ENCODE data around the gene FGF14. TPM values are rescaled to one million over a fixed set of nuclear protein-coding genes. Genes with fewer than 3 reads are reported as not detected.

FGF14 gene
- total and polyA plus RNA-seq, 7 experiments from 2014 or later, result not detected

- Histone ChIP-seq H3K9me3 (ENCODE audit: control insufficient read depth in 2 of 3, low read length in 3 of 3) (no peaks in the 10 kb centered on the region), H3K4me3 (ENCODE audit: low read length) (no peak overlapping the region), H3K4me1 (ENCODE audit: control insufficient read depth in 2 of 2, insufficient read depth in 2 of 2, low read length in 2 of 2) (no peaks in the 10 kb centered on the region), H3K27me3 (ENCODE audit: control insufficient read depth in 2 of 2, insufficient read depth in 2 of 2, low read length in 2 of 2) (no peaks in the 10 kb centered on the region), H3K27ac (ENCODE audit: low read depth, low read length) (no peak overlapping the region), H3K36me3 (ENCODE audit: control insufficient read depth in 2 of 3, insufficient read depth in 3 of 3, low read length in 3 of 3) (no peaks in the 10 kb centered on the region)
- Mint-ChIP-seq H3K36me3 (no peaks in the 10 kb centered on the region), H3K9me3 (peaks cover 0 to 5% (median 0%) of the 10 kb centered on the region in 11 donors), H3K27me3 (peaks cover 0 to 28% (median 3%) of the 10 kb centered on the region in 5 donors), H3K27ac (no peak overlapping the region), H3K4me3 (no peak overlapping the region), H3K4me1 (no peaks in the 10 kb centered on the region)
- ATAC-seq (no peak), DNase-seq (no peak)
- CTCF ChIA-PET, result no interaction called here
- POLR2A ChIA-PET, result no interaction called here
- intact Hi-C loops (cut with micrococcal nuclease), result no loop called here
Measured at GRCh38 chr13:101817898-101818297, 584.0 kb downstream of the FGF14 start.

GRCh38 chr13:101811881-101812280 lies 590.0 kb downstream of the FGF14 start:
- no peaks in the 10 kb centered on the region for H3K36me3 ChIP-seq (ENCODE audit: control insufficient read depth in 2 of 3, insufficient read depth in 3 of 3, low read length in 3 of 3)
- H3K4me3 ChIP-seq (ENCODE audit: low read length), result no peak overlapping the region
- intact Hi-C loops (cut with micrococcal nuclease), result no loop called here
- DNase-seq (no peak), ATAC-seq (no peak)
- H3K4me1 Mint-ChIP-seq, result no peaks in the 10 kb centered on the region
- no peak overlapping the region for H3K4me3 Mint-ChIP-seq
- H3K9me3 Mint-ChIP-seq, result peaks cover 0 to 5% (median 0%) of the 10 kb centered on the region in 11 donors
- no peaks in the 10 kb centered on the region for H3K36me3 Mint-ChIP-seq
- H3K9me3 ChIP-seq (ENCODE audit: control insufficient read depth in 2 of 3, low read length in 3 of 3), result no peaks in the 10 kb centered on the region
- ChIA-PET CTCF (no interaction called here), POLR2A (no interaction called here)
- H3K27ac Mint-ChIP-seq, result no peak overlapping the region
- H3K27me3 ChIP-seq (ENCODE audit: control insufficient read depth in 2 of 2, insufficient read depth in 2 of 2, low read length in 2 of 2), result no peaks in the 10 kb centered on the region
- no peaks in the 10 kb centered on the region for H3K4me1 ChIP-seq (ENCODE audit: control insufficient read depth in 2 of 2, insufficient read depth in 2 of 2, low read length in 2 of 2)
- no peak overlapping the region for H3K27ac ChIP-seq (ENCODE audit: low read depth, low read length)
- peaks cover 0 to 22% (median 7%) of the 10 kb centered on the region in 5 donors for H3K27me3 Mint-ChIP-seq

GRCh38 chr13:101811284-101811839 lies 590.5 kb downstream of the FGF14 start:
- Histone ChIP-seq H3K4me1 (ENCODE audit: control insufficient read depth in 2 of 2, insufficient read depth in 2 of 2, low read length in 2 of 2) (no peaks in the 10 kb centered on the region), H3K9me3 (ENCODE audit: control insufficient read depth in 2 of 3, low read length in 3 of 3) (no peaks in the 10 kb centered on the region), H3K4me3 (ENCODE audit: low read length) (no peak overlapping the region), H3K36me3 (ENCODE audit: control insufficient read depth in 2 of 3, insufficient read depth in 3 of 3, low read length in 3 of 3) (no peaks in the 10 kb centered on the region), H3K27ac (ENCODE audit: low read depth, low read length) (no peak overlapping the region), H3K27me3 (ENCODE audit: control insufficient read depth in 2 of 2, insufficient read depth in 2 of 2, low read length in 2 of 2) (no peaks in the 10 kb centered on the region)
- CTCF ChIA-PET, result no interaction called here
- Mint-ChIP-seq H3K4me3 (no peak overlapping the region), H3K27me3 (peaks cover 0 to 22% (median 7%) of the 10 kb centered on the region in 5 donors), H3K36me3 (no peaks in the 10 kb centered on the region), H3K27ac (no peak overlapping the region), H3K9me3 (peaks cover 0 to 5% (median 0%) of the 10 kb centered on the region in 11 donors), H3K4me1 (no peaks in the 10 kb centered on the region)
- intact Hi-C loops (cut with micrococcal nuclease), result no loop called here
- DNase-seq (no peak), ATAC-seq (no peak)
- POLR2A ChIA-PET, result no interaction called here

DNA sequence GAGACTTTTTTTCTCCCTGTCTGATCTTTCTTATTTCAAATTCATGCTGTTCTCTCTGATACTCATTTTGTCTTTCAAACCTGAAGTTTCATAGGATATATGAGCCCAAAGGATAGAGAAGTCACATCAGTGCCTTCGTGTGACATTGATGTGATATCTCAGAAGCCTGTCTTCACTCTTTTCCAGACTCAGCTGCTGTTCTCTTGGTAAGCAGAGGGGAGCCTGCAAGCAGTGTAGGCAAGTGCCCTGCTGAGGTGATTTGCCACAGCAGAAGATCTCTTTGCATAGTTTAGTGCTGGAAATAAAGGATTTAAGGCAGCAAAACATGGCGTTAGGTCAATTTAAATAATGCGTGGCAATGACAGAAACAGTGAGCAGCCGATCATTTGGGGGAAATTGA lies 602.7 kb downstream of the FGF14 start:
- no peak overlapping the region for H3K4me3 Mint-ChIP-seq
- no peaks in the 10 kb centered on the region for H3K36me3 Mint-ChIP-seq
- no peaks in the 10 kb centered on the region for H3K4me1 Mint-ChIP-seq
- H3K9me3 ChIP-seq (ENCODE audit: control insufficient read depth in 2 of 3, low read length in 3 of 3), result no peaks in the 10 kb centered on the region
- peaks cover 0 to 7% (median 0%) of the 10 kb centered on the region in 11 donors for H3K9me3 Mint-ChIP-seq
- H3K4me1 ChIP-seq (ENCODE audit: control insufficient read depth in 2 of 2, insufficient read depth in 2 of 2, low read length in 2 of 2), result no peaks in the 10 kb centered on the region
- ChIA-PET POLR2A (no interaction called here), CTCF (no interaction called here)
- intact Hi-C loops (cut with micrococcal nuclease), result no loop called here
- DNase-seq (no peak), ATAC-seq (no peak)
- no peaks in the 10 kb centered on the region for H3K27me3 ChIP-seq (ENCODE audit: control insufficient read depth in 2 of 2, insufficient read depth in 2 of 2, low read length in 2 of 2)
- H3K27ac ChIP-seq (ENCODE audit: low read depth, low read length), result no peak overlapping the region
- H3K4me3 ChIP-seq (ENCODE audit: low read length), result no peak overlapping the region
- no peak overlapping the region for H3K27ac Mint-ChIP-seq
- peaks cover 0 to 33% (median 19%) of the 10 kb centered on the region in 5 donors for H3K27me3 Mint-ChIP-seq
- H3K36me3 ChIP-seq (ENCODE audit: control insufficient read depth in 2 of 3, insufficient read depth in 3 of 3, low read length in 3 of 3), result no peaks in the 10 kb centered on the region

DNA sequence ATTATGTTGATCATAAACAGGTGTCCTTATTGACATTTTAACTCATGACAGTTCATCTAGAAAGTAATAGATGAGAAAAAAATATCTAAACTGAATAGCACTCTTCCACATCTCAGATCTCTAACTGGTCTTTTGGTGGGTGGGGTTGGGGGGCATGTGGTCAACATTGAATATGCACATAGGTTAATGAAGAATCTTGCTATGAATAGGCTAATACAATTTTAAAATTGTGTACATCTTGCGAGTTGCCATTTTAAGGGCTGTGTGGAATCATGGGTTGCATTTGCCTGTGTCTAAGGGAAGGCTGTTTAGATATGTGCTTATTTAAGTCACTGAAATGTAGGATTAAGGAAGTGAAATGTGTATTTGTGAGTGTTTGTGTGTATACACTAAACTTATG lies 603.4 kb downstream of the FGF14 start:
- intact Hi-C loops (cut with micrococcal nuclease), result no loop called here
- Histone ChIP-seq H3K27me3 (ENCODE audit: control insufficient read depth in 2 of 2, insufficient read depth in 2 of 2, low read length in 2 of 2) (no peaks in the 10 kb centered on the region), H3K4me1 (ENCODE audit: control insufficient read depth in 2 of 2, insufficient read depth in 2 of 2, low read length in 2 of 2) (no peaks in the 10 kb centered on the region), H3K27ac (ENCODE audit: low read depth, low read length) (no peak overlapping the region), H3K9me3 (ENCODE audit: control insufficient read depth in 2 of 3, low read length in 3 of 3) (no peaks in the 10 kb centered on the region), H3K36me3 (ENCODE audit: control insufficient read depth in 2 of 3, insufficient read depth in 3 of 3, low read length in 3 of 3) (no peaks in the 10 kb centered on the region), H3K4me3 (ENCODE audit: low read length) (no peak overlapping the region)
- H3K4me3 Mint-ChIP-seq, result no peak overlapping the region
- CTCF ChIA-PET, result no interaction called here
- ATAC-seq (no peak), DNase-seq (no peak)
- no peaks in the 10 kb centered on the region for H3K4me1 Mint-ChIP-seq
- H3K27me3 Mint-ChIP-seq, result peaks cover 0 to 31% (median 19%) of the 10 kb centered on the region in 5 donors
- no peaks in the 10 kb centered on the region for H3K36me3 Mint-ChIP-seq
- POLR2A ChIA-PET, result no interaction called here
- no peak overlapping the region for H3K27ac Mint-ChIP-seq
- peaks cover 0 to 4% (median 0%) of the 10 kb centered on the region in 11 donors for H3K9me3 Mint-ChIP-seq

DNA sequence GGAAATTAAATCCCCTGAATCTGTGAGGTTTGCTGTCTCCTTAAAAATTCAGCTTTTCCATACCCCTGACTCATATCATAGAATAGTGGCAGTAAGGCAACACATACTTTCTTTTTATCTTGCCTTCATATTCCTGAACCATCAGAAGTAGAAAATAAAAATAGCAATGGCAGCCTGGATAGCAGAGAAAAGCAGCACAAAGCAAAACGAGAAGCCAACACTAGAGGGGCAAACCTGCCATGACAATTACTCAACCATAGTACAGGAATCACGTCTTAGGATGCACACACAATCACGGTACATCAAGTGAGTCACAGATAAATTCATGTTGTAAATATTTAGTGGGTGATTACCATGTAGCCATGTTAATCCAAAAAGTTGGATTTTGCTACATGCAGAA lies 606.4 kb downstream of the FGF14 start:
- no peak for ATAC-seq
- intact Hi-C loops (cut with micrococcal nuclease), result no loop called here
- ChIA-PET POLR2A (no interaction called here), CTCF (no interaction called here)
- Mint-ChIP-seq H3K36me3 (no peaks in the 10 kb centered on the region), H3K27me3 (peaks cover 0 to 40% (median 24%) of the 10 kb centered on the region in 5 donors), H3K4me1 (no peaks in the 10 kb centered on the region), H3K4me3 (no peak overlapping the region), H3K9me3 (peaks cover 0 to 3% (median 0%) of the 10 kb centered on the region in 11 donors), H3K27ac (no peak overlapping the region)
- Histone ChIP-seq H3K4me1 (ENCODE audit: control insufficient read depth in 2 of 2, insufficient read depth in 2 of 2, low read length in 2 of 2) (no peaks in the 10 kb centered on the region), H3K27ac (ENCODE audit: low read depth, low read length) (no peak overlapping the region), H3K9me3 (ENCODE audit: control insufficient read depth in 2 of 3, low read length in 3 of 3) (no peaks in the 10 kb centered on the region), H3K4me3 (ENCODE audit: low read length) (no peak overlapping the region), H3K36me3 (ENCODE audit: control insufficient read depth in 2 of 3, insufficient read depth in 3 of 3, low read length in 3 of 3) (no peaks in the 10 kb centered on the region), H3K27me3 (ENCODE audit: control insufficient read depth in 2 of 2, insufficient read depth in 2 of 2, low read length in 2 of 2) (no peaks in the 10 kb centered on the region)
- DNase-seq, result no peak

DNA sequence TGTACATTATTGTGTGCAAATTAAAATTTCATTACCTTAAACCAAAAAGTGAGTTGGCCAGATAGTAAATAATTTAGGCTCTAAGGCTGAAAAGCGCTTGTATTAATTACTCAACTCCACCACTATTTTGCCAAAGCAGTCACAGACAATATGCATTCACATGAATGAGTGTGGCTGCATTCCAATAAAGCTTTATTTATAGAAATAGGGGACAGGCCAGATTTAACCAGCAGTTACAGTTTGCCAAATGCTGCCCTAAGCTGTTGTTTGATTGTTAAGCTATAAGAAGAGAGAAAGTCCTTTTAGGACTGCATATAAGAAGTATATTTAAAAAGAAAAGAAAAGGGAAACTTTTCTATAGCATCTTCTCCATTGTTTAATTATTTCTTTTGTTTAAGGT lies 606.8 kb downstream of the FGF14 start:
- no peaks in the 10 kb centered on the region for H3K36me3 Mint-ChIP-seq
- H3K9me3 Mint-ChIP-seq, result peaks cover 0 to 3% (median 0%) of the 10 kb centered on the region in 11 donors
- ATAC-seq, result no peak
- intact Hi-C loops (cut with micrococcal nuclease), result no loop called here
- POLR2A ChIA-PET, result no interaction called here
- Histone ChIP-seq H3K4me1 (ENCODE audit: control insufficient read depth in 2 of 2, insufficient read depth in 2 of 2, low read length in 2 of 2) (no peaks in the 10 kb centered on the region), H3K27ac (ENCODE audit: low read depth, low read length) (no peak overlapping the region), H3K9me3 (ENCODE audit: control insufficient read depth in 2 of 3, low read length in 3 of 3) (no peaks in the 10 kb centered on the region), H3K4me3 (ENCODE audit: low read length) (no peak overlapping the region), H3K27me3 (ENCODE audit: control insufficient read depth in 2 of 2, insufficient read depth in 2 of 2, low read length in 2 of 2) (no peaks in the 10 kb centered on the region), H3K36me3 (ENCODE audit: control insufficient read depth in 2 of 3, insufficient read depth in 3 of 3, low read length in 3 of 3) (no peaks in the 10 kb centered on the region)
- DNase-seq, result no peak
- CTCF ChIA-PET, result no interaction called here
- H3K27me3 Mint-ChIP-seq, result peaks cover 0 to 40% (median 28%) of the 10 kb centered on the region in 5 donors
- no peak overlapping the region for H3K4me3 Mint-ChIP-seq
- H3K4me1 Mint-ChIP-seq, result no peaks in the 10 kb centered on the region
- H3K27ac Mint-ChIP-seq, result no peak overlapping the region
